ENCODE results near the gene CDCA5. TPM values are rescaled to one million over a fixed set of nuclear protein-coding genes. Genes with fewer than 3 reads are reported as not detected.

The CDCA5 gene
- total RNA-seq, 1 donor from 2014 or later, result 14.1 TPM

GRCh38 chr11:65071907-65072630 is 11.8 kb downstream of the CDCA5 start:
- ATAC-seq, result peak; percentile 21

- no peak for ATAC-seq
These were observed 14.6 kb downstream of the CDCA5 start for GRCh38 chr11:65069217-65069616.

GRCh38 chr11:65067446-65067845 is 16.4 kb downstream of the CDCA5 start:
- ATAC-seq, result no peak

GRCh38 chr11:65066805-65067291 is 17.0 kb downstream of the CDCA5 start:
- no peak for ATAC-seq

- ATAC-seq, result no peak
These were observed 17.5 kb downstream of the CDCA5 start for GRCh38 chr11:65066315-65066714.

GRCh38 chr11:65065851-65066250 is 18.0 kb downstream of the CDCA5 start:
- ATAC-seq, result no peak

GRCh38 chr11:65064847-65065240 is 19.0 kb downstream of the CDCA5 start:
- no peak for ATAC-seq

- ATAC-seq, result peak; percentile 50
These were observed 20.3 kb downstream of the CDCA5 start for GRCh38 chr11:65063532-65063931.

- no peak for ATAC-seq
These were observed 22.9 kb downstream of the CDCA5 start for GRCh38 chr11:65060913-65061408.

- no peak for ATAC-seq
These were observed 23.6 kb downstream of the CDCA5 start for GRCh38 chr11:65059959-65060824.

- ATAC-seq, result no peak
These were observed 24.3 kb downstream of the CDCA5 start for GRCh38 chr11:65059523-65059922.

GRCh38 chr11:65058419-65059054 is 25.3 kb downstream of the CDCA5 start, which contains the start of gene NAALADL1:
Gene NAALADL1, minus strand, starts transcription at chr11:65058553. Its CDS starts 32 bp downstream, at chr11:65058521.
- no peak for ATAC-seq

GRCh38 chr11:65058012-65058411 is 25.8 kb downstream of the CDCA5 start:
- no peak for ATAC-seq

- ATAC-seq, result no peak
These were observed 26.3 kb downstream of the CDCA5 start for GRCh38 chr11:65057526-65057925.

GRCh38 chr11:65056999-65057398 is 26.8 kb downstream of the CDCA5 start:
- no peak for ATAC-seq

- no peak for ATAC-seq
These were observed 28.3 kb downstream of the CDCA5 start for GRCh38 chr11:65055538-65055937.

GRCh38 chr11:65053827-65054508 is 29.9 kb downstream of the CDCA5 start:
- no peak for ATAC-seq

- ATAC-seq, result no peak
These were observed 32.4 kb downstream of the CDCA5 start for GRCh38 chr11:65051398-65051858.

- peak; percentile 4 for ATAC-seq
These were observed 36.0 kb downstream of the CDCA5 start for GRCh38 chr11:65047581-65048422.

GRCh38 chr11:65045728-65046127 is 38.1 kb downstream of the CDCA5 start:
- no peak for ATAC-seq

GRCh38 chr11:65045061-65045460 is 38.8 kb downstream of the CDCA5 start:
- ATAC-seq, result no peak

All from esophagus mucosa (tissue), 1 donor.